H1 (cell line): ENCODE measurements around the gene CDH19. TPM values are rescaled to one million over a fixed set of nuclear protein-coding genes. Genes with fewer than 3 reads are reported as not detected.
A peak's percentile ranks its signal among the peaks of the same experiment; 100 is the strongest.

Experiments used
- CTCF ChIA-PET: fragments of 300-600 bp; sonication (Branson Sonifier 250); formaldehyde crosslinking; loops from one replicate; lab custom pipeline; 2021; ENCODE audit not compliant: partially characterized antibody; lab: Charles Lee
- POLR2A ChIA-PET: fragments of 300-600 bp; sonication (Branson Sonifier 250); formaldehyde crosslinking; loops from one replicate; lab custom pipeline; 2021; ENCODE audit warnings: inconsistent platforms; ENCODE audit not compliant: partially characterized antibody; lab: Charles Lee
- DNase-seq, 2 experiments: peaks; one replicate each; pipeline versions ENCODE4 v3.0.0 to v3.0.0-alpha.2; 2010 to 2022; ENCODE audit warnings: low spot score in 2 of 2, low read depth in 1 of 2, mixed read lengths in 1 of 2
- FAIRE-seq: peaks from 2 replicates; lab custom pipeline; 2011; peaks lifted over from hg19 to GRCh38; lab: Jason Lieb, UNC
- H2AFZ ChIP-seq: 2 replicates; pipeline ENCODE4 v1.8.1; 2012; ENCODE audit warnings: low read length, inconsistent platforms
- H2AK5ac ChIP-seq: 2 replicates; pipeline ENCODE4 v1.6.1; 2013; ENCODE audit warnings: low read depth, low read length
- H2BK120ac ChIP-seq: replicated peaks from 2 replicates; pipeline ENCODE3; 2013; ENCODE audit warnings: low read depth, low read length, inconsistent platforms
- H2BK12ac ChIP-seq: 2 replicates; pipeline ENCODE4 v1.6.1; 2013; ENCODE audit warnings: low read depth, low read length
- H2BK15ac ChIP-seq: 2 replicates; pipeline ENCODE4 v1.6.1; 2013; ENCODE audit warnings: low read length
- H2BK20ac ChIP-seq: 2 replicates; pipeline ENCODE4 v1.6.1; 2013; ENCODE audit warnings: low read length
- H2BK5ac ChIP-seq: 2 replicates; pipeline ENCODE4 v1.6.1; 2013; ENCODE audit warnings: low read depth, low read length
- H3K14ac ChIP-seq: 2 replicates; pipeline ENCODE4 v1.6.1; 2013; ENCODE audit warnings: inconsistent platforms; ENCODE audit not compliant: insufficient read length
- H3K18ac ChIP-seq: 2 replicates; pipeline ENCODE4 v1.6.1; 2013; ENCODE audit warnings: low read length; ENCODE audit errors: extremely low read depth
- H3K23ac ChIP-seq: 2 replicates; pipeline ENCODE4 v1.6.1; 2013; ENCODE audit warnings: inconsistent platforms; ENCODE audit not compliant: insufficient read length
- H3K23me2 ChIP-seq: 2 replicates; pipeline ENCODE4 v1.6.1; 2013; ENCODE audit warnings: low read depth, low read length
- H3K27ac ChIP-seq: 2 replicates; pipeline ENCODE4 v1.6.1; 2011; ENCODE audit warnings: low read depth, low read length, inconsistent platforms
- H3K27me3 ChIP-seq, 4 experiments: replicated peaks in 1 of 4; 1 replicate in 1 of 4; 2 replicates in 3 of 4; pipeline versions ENCODE4 v1.6.1 to v1.8.1; 2011 to 2013; ENCODE audit warnings: low read length in 3 of 4, mild to moderate bottlenecking in 3 of 4, inconsistent platforms in 2 of 4, mixed read lengths in 2 of 4, moderate library complexity in 1 of 4; ENCODE audit not compliant: control insufficient read depth in 3 of 4, insufficient read depth in 3 of 4; ENCODE audit errors: extremely low read depth in 1 of 4
- H3K36me3 ChIP-seq, 4 experiments: 2 replicates each; pipeline versions ENCODE4 v1.6.1 to v1.8.1; 2011 to 2013; ENCODE audit warnings: mild to moderate bottlenecking in 4 of 4, low read length in 3 of 4, moderate library complexity in 2 of 4, control low read depth in 1 of 4, inconsistent platforms in 1 of 4; ENCODE audit not compliant: insufficient read depth in 4 of 4, control insufficient read depth in 2 of 4
- H3K4ac ChIP-seq: replicated peaks from 2 replicates; pipeline ENCODE3; 2013; ENCODE audit warnings: low read length, low read depth, mixed read lengths, inconsistent platforms; ENCODE audit not compliant: insufficient read length
- H3K4me1 ChIP-seq, 4 experiments: replicated peaks in 1 of 4; 1 replicate in 1 of 4; 2 replicates in 3 of 4; pipeline versions ENCODE4 v1.6.1 to v1.8.1; 2011 to 2013; ENCODE audit warnings: low read length in 3 of 4, inconsistent platforms in 2 of 4, mixed read lengths in 1 of 4; ENCODE audit not compliant: insufficient read depth in 4 of 4, control insufficient read depth in 3 of 4
- H3K4me2 ChIP-seq, 2 experiments: 2 replicates each; pipeline versions ENCODE4 v1.6.1 to v1.8.1; 2011 to 2013; ENCODE audit warnings: low read depth in 2 of 2, low read length in 2 of 2, control low read depth in 1 of 2, inconsistent platforms in 1 of 2, mild to moderate bottlenecking in 1 of 2; ENCODE audit not compliant: insufficient read depth in 1 of 2
- H3K4me3 ChIP-seq, 4 experiments: fragments of 200-600, 300-600 bp in 1 of 4; sonication (generic), shearing (Covaris generic), sonication (Bioruptor Twin) in 1 of 4; 2 replicates each; pipeline versions ENCODE4 v1.5.1 to v1.8.1; 2011 to 2016; ENCODE audit warnings: low read length in 4 of 4, low read depth in 3 of 4, control low read depth in 2 of 4, inconsistent platforms in 2 of 4, mild to moderate bottlenecking in 2 of 4, mixed read lengths in 1 of 4, moderate library complexity in 1 of 4; ENCODE audit not compliant: insufficient read depth in 2 of 4; ENCODE audit errors: extremely low read depth in 1 of 4
- H3K56ac ChIP-seq: replicated peaks from 2 replicates; pipeline ENCODE3; 2013; ENCODE audit warnings: low read depth, mild to moderate bottlenecking, mixed read lengths, low read length, inconsistent platforms; ENCODE audit not compliant: insufficient read length
- H3K79me1 ChIP-seq: 2 replicates; pipeline ENCODE4 v1.6.1; 2013; ENCODE audit warnings: low read depth, low read length, control low read depth
- H3K79me2 ChIP-seq, 2 experiments: 2 replicates each; pipeline versions ENCODE4 v1.6.1 to v1.8.1; 2012 to 2013; ENCODE audit warnings: low read length in 2 of 2, mild to moderate bottlenecking in 2 of 2, inconsistent platforms in 1 of 2; ENCODE audit not compliant: insufficient read depth in 2 of 2, control insufficient read depth in 1 of 2
- H3K9ac ChIP-seq, 4 experiments: replicated peaks in 1 of 4; 1 replicate in 1 of 4; 2 replicates in 3 of 4; pipeline versions ENCODE4 v1.6.1 to v1.8.1; 2011 to 2013; ENCODE audit warnings: low read depth in 3 of 4, low read length in 3 of 4, control low read depth in 2 of 4, mild to moderate bottlenecking in 2 of 4, moderate library complexity in 2 of 4, inconsistent platforms in 1 of 4; ENCODE audit errors: extremely low read depth in 1 of 4
- H3K9me3 ChIP-seq, 2 experiments: 2 replicates each; pipeline versions ENCODE4 v1.6.1 to v1.8.1; 2012 to 2013; ENCODE audit warnings: mild to moderate bottlenecking in 2 of 2, moderate library complexity in 2 of 2, control low read depth in 1 of 2, inconsistent platforms in 1 of 2, low read depth in 1 of 2, low read length in 1 of 2, mixed read lengths in 1 of 2; ENCODE audit not compliant: insufficient read depth in 2 of 2
- H4K20me1 ChIP-seq, 2 experiments: replicated peaks in 1 of 2; 2 replicates each; pipeline versions ENCODE3 to v1.8.1; 2011 to 2013; ENCODE audit warnings: inconsistent platforms in 2 of 2, low read length in 2 of 2, mild to moderate bottlenecking in 1 of 2; ENCODE audit not compliant: insufficient read depth in 2 of 2, control insufficient read depth in 1 of 2
- H4K5ac ChIP-seq: 2 replicates; pipeline ENCODE4 v1.6.1; 2013; ENCODE audit warnings: low read length, low read depth, mixed read lengths, inconsistent platforms; ENCODE audit not compliant: insufficient read length
- H4K8ac ChIP-seq: 2 replicates; pipeline ENCODE4 v1.8.0; 2013; ENCODE audit warnings: mild to moderate bottlenecking, moderate library complexity, low read length, inconsistent platforms; ENCODE audit not compliant: insufficient read depth; ENCODE audit errors: extremely low read depth
- H4K91ac ChIP-seq: replicated peaks from 2 replicates; pipeline ENCODE3; 2013; ENCODE audit warnings: low read length, mixed read lengths, inconsistent platforms; ENCODE audit not compliant: insufficient read length
- ASH2L ChIP-seq: fragments of 200-600, 300-600 bp; sonication (generic); IDR thresholded peaks from one replicate; pipeline ENCODE4 v1.7.1; 2017; ENCODE audit warnings: low read length
- CHD2 ChIP-seq: IDR thresholded peaks from 2 replicates; pipeline ENCODE4 v1.6.1; 2012; ENCODE audit warnings: low read length, improper control_type of control experiment
- GABPA ChIP-seq: IDR thresholded peaks from 2 replicates; pipeline ENCODE4 v1.6.1; 2011; ENCODE audit warnings: mild to moderate bottlenecking, low read length, moderate library complexity, borderline replicate concordance; ENCODE audit not compliant: insufficient read depth
- GTF2F1 ChIP-seq: IDR thresholded peaks from 2 replicates; pipeline ENCODE4 v1.6.1; 2012; ENCODE audit warnings: low read depth, low read length, improper control_type of control experiment, borderline replicate concordance
- KDM4A ChIP-seq: IDR thresholded peaks from one replicate; pipeline ENCODE4 v1.7.1; 2012; ENCODE audit warnings: low read depth, mild to moderate bottlenecking, moderate library complexity, low read length, inconsistent platforms; ENCODE audit not compliant: severe bottlenecking
- SAP30 ChIP-seq: fragments of 300-600 bp; sonication (generic); IDR thresholded peaks from 2 replicates; pipeline ENCODE4 v1.7.1; 2012; ENCODE audit warnings: low read length, moderate library complexity, mild to moderate bottlenecking, inconsistent platforms; ENCODE audit not compliant: insufficient read depth, insufficient replicate concordance
- SP2 ChIP-seq: IDR thresholded peaks from 2 replicates; pipeline ENCODE4 v1.6.1; 2012; ENCODE audit warnings: mild to moderate bottlenecking, low read length, inconsistent platforms
- SP4 ChIP-seq: IDR thresholded peaks from 2 replicates; pipeline ENCODE4 v1.6.1; 2012; ENCODE audit warnings: low read length, inconsistent platforms
- TAF1 ChIP-seq: IDR thresholded peaks from 2 replicates; pipeline ENCODE4 v1.6.1; 2011; ENCODE audit warnings: mild to moderate bottlenecking, low read depth, low read length
- WGBS, 2 experiments: shearing (Covaris generic) in 1 of 2; methylation state at CpG; one replicate each; pipeline versions ENCODE4 v1.1.6 to v1.1.7; 2013 to 2015; ENCODE audit warnings: low lambda C conversion rate in 2 of 2, mixed read lengths in 2 of 2, inconsistent platforms in 1 of 2, low coverage in 1 of 2, missing lambda C conversion rate in 1 of 2; ENCODE audit not compliant: insufficient replicate concordance in 2 of 2, insufficient coverage in 1 of 2, insufficient read length in 1 of 2; ENCODE audit errors: extremely low coverage in 1 of 2, missing lambda C conversion rate in 1 of 2; 5-methylcytosine and 5-hydroxymethylcytosine counted together
- polyA plus RNA-seq, 7 experiments: library from polyadenylated mRNA; depleted of rRNA in 3 of 7; stranded (reverse) in 5 of 7; unstranded in 2 of 7; fragments of >200 nt in 5 of 7; fragments of 200-250 nt in 2 of 7; gene quantifications; 1 replicate in 5 of 7; 2 replicates in 1 of 7; 4 replicates in 1 of 7; pipeline versions ENCODE4 v1.2.1 to v1.2.3, GENCODE V29; 2011 to 2013; ENCODE audit warnings: missing spikeins in 2 of 7, mixed read lengths in 2 of 7
- total RNA-seq: library from RNA; stranded (reverse); fragmentation: NEBNext Ultra II Directional; extraction: Animal tissue kit (Norgen Biotek cat#: 25700); gene quantifications from 2 replicates; pipeline ENCODE4 v1.2.1, GENCODE V29; 2021
- TF ChIP-seq, protein P1 (sequence below), 3 experiments: IDR thresholded peaks; 1 replicate in 2 of 3; 2 replicates in 1 of 3; pipeline versions ENCODE4 v1.5.1 to v1.6.1; 2011; ENCODE audit warnings: low read length in 3 of 3, mild to moderate bottlenecking in 3 of 3, inconsistent platforms in 2 of 3, low read depth in 1 of 3, moderate library complexity in 1 of 3; ENCODE audit not compliant: insufficient read depth in 1 of 3; ENCODE audit errors: control extremely low read depth in 1 of 3

Gene CDH19
- total and polyA plus RNA-seq, 2 of the 8 experiments (the other 6 are each of a cell fraction or from before 2014, with no cell fraction given), result not detected

GRCh38 chr18:66646609-66647008, 42.7 kb upstream of the CDH19 start:
- no peak overlapping the region for H2BK12ac ChIP-seq
- H2BK15ac ChIP-seq, result no peak overlapping the region
- H3K4me1 ChIP-seq, result peaks cover 0 to 4% (median 3%) of the 10 kb centered on the region in 4 experiments; a peak in 3 of 7 replicates
- H2BK120ac ChIP-seq, result peak overlapping the region; percentile 10
- H3K23ac ChIP-seq, result no peak overlapping the region
- CTCF ChIA-PET, result no interaction called here
- no peak overlapping the region for H3K18ac ChIP-seq
- H3K79me1 ChIP-seq, result no peaks in the 10 kb centered on the region
- no peak overlapping the region for H2AK5ac ChIP-seq
- H4K20me1 ChIP-seq, result no peaks in the 10 kb centered on the region
- peak overlapping the region; percentile 16; the same call in 1 of the 2 replicates for H2BK20ac ChIP-seq
- peak overlapping the region; percentile 58 for H4K91ac ChIP-seq
- no peak overlapping the region for H3K4me3 ChIP-seq
- no peaks in the 10 kb centered on the region for H3K23me2 ChIP-seq
- H2AFZ ChIP-seq, result no peak overlapping the region
- no peaks in the 10 kb centered on the region for H3K27me3 ChIP-seq
- no peak overlapping the region for H4K8ac ChIP-seq
- no peak overlapping the region for H3K9ac ChIP-seq
- H2BK5ac ChIP-seq, result no peak overlapping the region
- H4K5ac ChIP-seq, result no peak overlapping the region
- no peaks in the 10 kb centered on the region for H3K36me3 ChIP-seq
- H3K4me2 ChIP-seq, result no peak overlapping the region
- H3K14ac ChIP-seq, result no peak overlapping the region
- POLR2A ChIA-PET, result no interaction called here
- 98% methylated on average over 2 of the region's 2 CpGs; no CpG with 5 or more reads in 1 of the 2 experiments for WGBS, 2 experiments
- FAIRE-seq (no peak), DNase-seq (no peak)
- no peaks in the 10 kb centered on the region for H3K9me3 ChIP-seq
- H3K56ac ChIP-seq, result no peak overlapping the region
- no peak overlapping the region for H3K4ac ChIP-seq
- no peak overlapping the region for H3K27ac ChIP-seq
- no peaks in the 10 kb centered on the region for H3K79me2 ChIP-seq
- TF ChIP-seq SAP30, result no peak
- TF ChIP-seq GTF2F1, result no peak
- TF ChIP-seq SP4, result no peak
- TF ChIP-seq CHD2, result no peak
- no peak for TF ChIP-seq TAF1
- TF ChIP-seq ASH2L, result no peak
- no peak for TF ChIP-seq GABPA
- no peak for TF ChIP-seq SP2
- no peak for TF ChIP-seq KDM4A
- TF ChIP-seq, protein P1, sequence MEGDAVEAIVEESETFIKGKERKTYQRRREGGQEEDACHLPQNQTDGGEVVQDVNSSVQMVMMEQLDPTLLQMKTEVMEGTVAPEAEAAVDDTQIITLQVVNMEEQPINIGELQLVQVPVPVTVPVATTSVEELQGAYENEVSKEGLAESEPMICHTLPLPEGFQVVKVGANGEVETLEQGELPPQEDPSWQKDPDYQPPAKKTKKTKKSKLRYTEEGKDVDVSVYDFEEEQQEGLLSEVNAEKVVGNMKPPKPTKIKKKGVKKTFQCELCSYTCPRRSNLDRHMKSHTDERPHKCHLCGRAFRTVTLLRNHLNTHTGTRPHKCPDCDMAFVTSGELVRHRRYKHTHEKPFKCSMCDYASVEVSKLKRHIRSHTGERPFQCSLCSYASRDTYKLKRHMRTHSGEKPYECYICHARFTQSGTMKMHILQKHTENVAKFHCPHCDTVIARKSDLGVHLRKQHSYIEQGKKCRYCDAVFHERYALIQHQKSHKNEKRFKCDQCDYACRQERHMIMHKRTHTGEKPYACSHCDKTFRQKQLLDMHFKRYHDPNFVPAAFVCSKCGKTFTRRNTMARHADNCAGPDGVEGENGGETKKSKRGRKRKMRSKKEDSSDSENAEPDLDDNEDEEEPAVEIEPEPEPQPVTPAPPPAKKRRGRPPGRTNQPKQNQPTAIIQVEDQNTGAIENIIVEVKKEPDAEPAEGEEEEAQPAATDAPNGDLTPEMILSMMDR (IDR thresholded peaks at IDR 0.05; ENCODE audit: control extremely low read depth in 1 of 3, insufficient read depth in 1 of 3, low read depth in 1 of 3, low read length in 3 of 3), result no peak
